ENCODE results near the gene RGS6. TPM values are rescaled to one million over a fixed set of nuclear protein-coding genes. Genes with fewer than 3 reads are reported as not detected.

Gene RGS6
- total and polyA plus RNA-seq, 2 of the 4 experiments (the other 2 are of a cell fraction): not detected

DNA sequence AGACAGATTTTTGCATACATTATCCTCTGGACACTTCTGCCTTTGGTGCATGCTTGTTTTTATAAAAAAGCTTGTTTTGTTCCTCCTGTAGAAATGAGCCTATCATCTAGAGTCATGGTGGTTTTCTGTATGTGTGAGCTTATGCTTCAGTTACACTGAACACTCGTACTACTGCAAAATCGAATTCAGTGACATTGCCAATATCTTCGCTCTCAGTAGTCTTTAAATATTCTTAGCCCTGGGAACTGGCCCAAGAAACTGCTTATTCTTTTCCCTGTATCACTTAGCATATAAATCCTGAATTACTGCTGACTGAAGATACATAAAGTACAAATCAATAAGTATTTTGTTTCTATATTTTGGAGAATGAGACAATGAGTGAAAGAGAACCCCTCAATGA is 70.5 kb downstream of the RGS6 start:
- no peaks in the 10 kb centered on the region for H3K27me3 ChIP-seq (ENCODE audit: control insufficient read depth, insufficient read depth, low read length)
- no peak overlapping the region for H2AK5ac ChIP-seq (ENCODE audit: low read depth, low read length)
- H2BK20ac ChIP-seq (ENCODE audit: low read depth, low read length): no peak overlapping the region
- no peak overlapping the region for H4K5ac ChIP-seq (ENCODE audit: low read depth, low read length)
- no peaks in the 10 kb centered on the region for H3K79me1 ChIP-seq (ENCODE audit: low read depth in 1 of 2, low read length in 2 of 2)
- H2BK120ac ChIP-seq (ENCODE audit: low read depth, low read length): no peak overlapping the region
- WGBS, 2 experiments (ENCODE audit: extremely low coverage in 2 of 2, insufficient read length in 1 of 2): no CpG with 5 or more reads among the region's 3 CpGs
- H3K23ac ChIP-seq (ENCODE audit: low read depth, low read length): no peak overlapping the region
- in situ Hi-C loops (cut with MboI; ENCODE audit: low sequenced_read_pairs) (no loop called here), dilution Hi-C loops (cut with HindIII; ENCODE audit: low sequenced_read_pairs, unreplicated experiment) (no loop called here), intact Hi-C loops (cut with micrococcal nuclease) (no loop called here)
- no peak overlapping the region for H3K4me2 ChIP-seq (ENCODE audit: low read depth, low read length)
- H4K8ac ChIP-seq (ENCODE audit: low read depth in 2 of 2, low read length in 2 of 2): no peak overlapping the region
- no peak overlapping the region for H3K9ac ChIP-seq (ENCODE audit: low read depth, low read length)
- H3K56ac ChIP-seq (ENCODE audit: extremely low read depth, insufficient read depth, low read length): no peak overlapping the region
- POLR2A ChIA-PET (ENCODE audit: unreplicated experiment): no interaction called here
- no peaks in the 10 kb centered on the region for H3K9me3 ChIP-seq (ENCODE audit: control insufficient read depth, insufficient read depth, low read length)
- no peak overlapping the region for H2AK9ac ChIP-seq (replicated peaks; ENCODE audit: low read depth, low read length, poor library complexity)
- CTCF ChIA-PET: interaction anchor here (0.7 kb wide), 1 partner anchor 271 kb away, joined by 3 read pairs; no protein-coding TSS in a partner anchor
- no peak overlapping the region for H2AFZ ChIP-seq (replicated peaks; ENCODE audit: low read length, poor library complexity)
- H3K4ac ChIP-seq (ENCODE audit: low read depth, low read length): no peak overlapping the region
- no peaks in the 10 kb centered on the region for H3K4me1 ChIP-seq (ENCODE audit: control insufficient read depth, insufficient read depth, low read length)
- H3K4me3 ChIP-seq (ENCODE audit: insufficient read depth, low read depth, low read length): no peak overlapping the region
- no peaks in the 10 kb centered on the region for H3K9me1 ChIP-seq (ENCODE audit: insufficient read depth, low read length)
- H4K91ac ChIP-seq (ENCODE audit: insufficient read depth, low read depth, low read length): no peak overlapping the region
- DNase-seq: no peak
- no peaks in the 10 kb centered on the region for H4K20me1 ChIP-seq (ENCODE audit: insufficient read depth, low read length)
- no peak overlapping the region for H2BK15ac ChIP-seq (ENCODE audit: low read depth, low read length)
- H3K18ac ChIP-seq (ENCODE audit: low read depth, low read length): no peak overlapping the region
- H3K36me3 ChIP-seq (ENCODE audit: control insufficient read depth, insufficient read depth, low read length): no peaks in the 10 kb centered on the region
- ATAC-seq (ENCODE audit: low read depth): no peak
- H2BK5ac ChIP-seq (ENCODE audit: low read depth, low read length, poor library complexity, severe bottlenecking): no peak overlapping the region
- no peak for TF ChIP-seq SMC3 (IDR thresholded peaks at IDR 0.05; ENCODE audit: low read depth, low read length)
- TF ChIP-seq, protein P1, sequence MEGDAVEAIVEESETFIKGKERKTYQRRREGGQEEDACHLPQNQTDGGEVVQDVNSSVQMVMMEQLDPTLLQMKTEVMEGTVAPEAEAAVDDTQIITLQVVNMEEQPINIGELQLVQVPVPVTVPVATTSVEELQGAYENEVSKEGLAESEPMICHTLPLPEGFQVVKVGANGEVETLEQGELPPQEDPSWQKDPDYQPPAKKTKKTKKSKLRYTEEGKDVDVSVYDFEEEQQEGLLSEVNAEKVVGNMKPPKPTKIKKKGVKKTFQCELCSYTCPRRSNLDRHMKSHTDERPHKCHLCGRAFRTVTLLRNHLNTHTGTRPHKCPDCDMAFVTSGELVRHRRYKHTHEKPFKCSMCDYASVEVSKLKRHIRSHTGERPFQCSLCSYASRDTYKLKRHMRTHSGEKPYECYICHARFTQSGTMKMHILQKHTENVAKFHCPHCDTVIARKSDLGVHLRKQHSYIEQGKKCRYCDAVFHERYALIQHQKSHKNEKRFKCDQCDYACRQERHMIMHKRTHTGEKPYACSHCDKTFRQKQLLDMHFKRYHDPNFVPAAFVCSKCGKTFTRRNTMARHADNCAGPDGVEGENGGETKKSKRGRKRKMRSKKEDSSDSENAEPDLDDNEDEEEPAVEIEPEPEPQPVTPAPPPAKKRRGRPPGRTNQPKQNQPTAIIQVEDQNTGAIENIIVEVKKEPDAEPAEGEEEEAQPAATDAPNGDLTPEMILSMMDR (conservative IDR thresholded peaks at IDR 0.05; ENCODE audit: low read depth, low read length): no peak
- TF ChIP-seq, protein P2, sequence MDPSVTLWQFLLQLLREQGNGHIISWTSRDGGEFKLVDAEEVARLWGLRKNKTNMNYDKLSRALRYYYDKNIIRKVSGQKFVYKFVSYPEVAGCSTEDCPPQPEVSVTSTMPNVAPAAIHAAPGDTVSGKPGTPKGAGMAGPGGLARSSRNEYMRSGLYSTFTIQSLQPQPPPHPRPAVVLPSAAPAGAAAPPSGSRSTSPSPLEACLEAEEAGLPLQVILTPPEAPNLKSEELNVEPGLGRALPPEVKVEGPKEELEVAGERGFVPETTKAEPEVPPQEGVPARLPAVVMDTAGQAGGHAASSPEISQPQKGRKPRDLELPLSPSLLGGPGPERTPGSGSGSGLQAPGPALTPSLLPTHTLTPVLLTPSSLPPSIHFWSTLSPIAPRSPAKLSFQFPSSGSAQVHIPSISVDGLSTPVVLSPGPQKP (IDR thresholded peaks at IDR 0.05; ENCODE audit: borderline replicate concordance, low read depth, low read length): no peak
- TF ChIP-seq CEBPB (IDR thresholded peaks at IDR 0.05; ENCODE audit: low read depth, low read length): no peak
- TF ChIP-seq RFX5 (IDR thresholded peaks at IDR 0.05; ENCODE audit: low read depth, low read length): no peak
- no peak for TF ChIP-seq RAD21 (IDR thresholded peaks at IDR 0.05; ENCODE audit: low read length)
- no peak for TF ChIP-seq POLR2A (IDR thresholded peaks at IDR 0.05; ENCODE audit: low read depth, low read length)
- TF ChIP-seq CHD1 (IDR thresholded peaks at IDR 0.05; ENCODE audit: low read depth, low read length): no peak
- TF ChIP-seq MXI1 (IDR thresholded peaks at IDR 0.05; ENCODE audit: borderline replicate concordance, low read depth, low read length): no peak
- TF ChIP-seq, protein P3, sequence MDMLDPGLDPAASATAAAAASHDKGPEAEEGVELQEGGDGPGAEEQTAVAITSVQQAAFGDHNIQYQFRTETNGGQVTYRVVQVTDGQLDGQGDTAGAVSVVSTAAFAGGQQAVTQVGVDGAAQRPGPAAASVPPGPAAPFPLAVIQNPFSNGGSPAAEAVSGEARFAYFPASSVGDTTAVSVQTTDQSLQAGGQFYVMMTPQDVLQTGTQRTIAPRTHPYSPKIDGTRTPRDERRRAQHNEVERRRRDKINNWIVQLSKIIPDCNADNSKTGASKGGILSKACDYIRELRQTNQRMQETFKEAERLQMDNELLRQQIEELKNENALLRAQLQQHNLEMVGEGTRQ (IDR thresholded peaks at IDR 0.05; ENCODE audit: low read depth, low read length): no peak
- TF ChIP-seq MAFK (IDR thresholded peaks at IDR 0.05; ENCODE audit: low read depth, low read length): no peak
- no peak for TF ChIP-seq FOS (IDR thresholded peaks at IDR 0.05; ENCODE audit: low read depth, low read length)
- TF ChIP-seq NFE2L2 (IDR thresholded peaks at IDR 0.05; ENCODE audit: low read depth, low read length): no peak
- no peak for TF ChIP-seq BHLHE40 (IDR thresholded peaks at IDR 0.05; ENCODE audit: low read depth, low read length)
- no peak for TF ChIP-seq MAZ (IDR thresholded peaks at IDR 0.05; ENCODE audit: borderline replicate concordance, low read depth, low read length)
- H3K14ac ChIP-seq (replicated peaks; ENCODE audit: low read depth, low read length): no peak overlapping the region
- BruUV-seq (replicated peaks): no TSS peak
- no peak overlapping the region for H3K27ac ChIP-seq (ENCODE audit: insufficient read depth, low read length)
